HG03066 (cell line): ENCODE measurements around the gene CLPTM1L.
A peak's percentile ranks its signal among the peaks of the same experiment; 100 is the strongest.
"Not testable (repeated sequence)": the region's sequence is repeated elsewhere in the genome, so short reads cannot be mapped to it uniquely, and the experiment has no call there.

Source experiments
- ATAC-seq: cut with Tn5 transposase; IDR thresholded peaks from one replicate; pipeline ENCODE4 v1.9.1; 2021; ENCODE audit warnings: low read depth; ENCODE audit not compliant: unreplicated experiment

The CLPTM1L gene

DNA sequence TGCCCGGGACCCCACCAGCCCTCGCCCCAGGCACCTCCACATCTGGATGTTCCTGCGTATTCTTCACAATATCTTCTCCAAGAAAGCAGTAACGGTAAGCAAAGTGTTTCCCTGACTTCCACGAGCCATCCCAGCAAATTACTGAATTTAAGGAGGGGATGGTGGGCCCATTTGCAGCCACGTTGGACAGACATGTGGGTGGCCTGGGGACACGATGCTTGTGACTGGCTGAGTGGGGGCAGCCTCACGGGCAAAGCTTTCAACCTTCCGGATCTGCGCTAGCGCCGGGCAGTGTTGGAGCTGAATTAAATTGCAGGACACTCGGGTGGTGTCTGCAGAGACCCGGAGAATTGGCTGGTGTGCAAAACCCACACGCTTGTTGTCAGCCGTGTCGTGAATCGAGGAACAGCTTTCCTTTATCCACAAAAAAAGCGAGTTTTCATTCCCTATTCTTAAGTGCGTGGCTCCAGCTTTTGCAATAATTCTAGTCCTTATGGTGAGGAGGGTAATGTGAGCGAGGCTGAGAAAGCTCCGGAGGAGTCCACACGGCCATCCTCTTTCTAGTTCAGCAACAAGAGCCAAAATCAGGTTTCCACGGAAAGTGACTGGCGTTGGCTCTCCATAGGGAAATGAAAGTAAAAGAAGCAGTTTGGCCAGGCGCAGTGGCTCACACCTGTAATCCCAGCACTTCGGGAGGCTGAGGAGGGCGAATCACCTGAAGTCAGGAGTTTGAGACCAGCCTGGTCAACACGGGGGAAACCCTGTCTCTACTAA is 17.5 kb upstream of the CLPTM1L start:
- ATAC-seq, result no peak

DNA sequence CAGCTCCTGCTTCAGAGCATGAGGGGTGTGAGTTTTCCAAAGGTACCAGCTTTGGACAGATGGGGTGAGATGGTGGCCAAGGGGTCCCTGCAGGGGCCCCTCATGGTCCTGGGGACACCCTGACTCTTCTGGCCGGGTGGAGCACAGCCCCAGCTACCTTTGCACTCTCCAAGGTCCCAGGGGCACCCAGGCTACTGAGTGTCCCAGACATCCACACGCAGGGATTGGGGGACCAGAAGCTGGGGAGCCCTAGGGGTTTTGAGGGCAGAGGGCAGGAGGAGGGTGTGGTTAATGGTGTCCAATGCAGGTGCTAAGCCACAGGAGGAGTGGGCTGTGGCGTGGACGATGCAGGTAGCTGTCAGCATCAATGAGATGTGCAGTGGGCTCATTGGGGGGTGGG is 16.0 kb upstream of the CLPTM1L start:
- no peak for ATAC-seq

DNA sequence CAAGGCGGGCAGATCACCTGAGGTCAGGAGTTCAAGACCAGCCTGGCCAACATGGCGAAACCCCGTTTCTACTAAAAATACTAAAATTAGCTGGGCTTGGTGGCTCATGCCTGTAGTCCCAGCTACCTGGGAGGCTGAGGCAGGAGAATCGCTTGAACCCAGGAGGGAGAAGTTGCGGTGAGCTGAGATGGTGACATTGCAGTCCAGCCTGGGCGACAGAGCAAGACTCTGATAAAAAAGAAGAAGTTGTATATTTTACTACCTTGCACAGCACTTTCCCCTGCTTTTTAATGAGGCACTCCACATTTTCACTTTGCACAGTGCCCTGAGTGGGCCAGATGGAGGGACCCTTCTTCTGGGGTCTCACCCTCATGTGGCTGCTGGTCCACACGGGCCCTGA is 15.5 kb upstream of the CLPTM1L start:
- ATAC-seq, result not testable (repeated sequence)

DNA sequence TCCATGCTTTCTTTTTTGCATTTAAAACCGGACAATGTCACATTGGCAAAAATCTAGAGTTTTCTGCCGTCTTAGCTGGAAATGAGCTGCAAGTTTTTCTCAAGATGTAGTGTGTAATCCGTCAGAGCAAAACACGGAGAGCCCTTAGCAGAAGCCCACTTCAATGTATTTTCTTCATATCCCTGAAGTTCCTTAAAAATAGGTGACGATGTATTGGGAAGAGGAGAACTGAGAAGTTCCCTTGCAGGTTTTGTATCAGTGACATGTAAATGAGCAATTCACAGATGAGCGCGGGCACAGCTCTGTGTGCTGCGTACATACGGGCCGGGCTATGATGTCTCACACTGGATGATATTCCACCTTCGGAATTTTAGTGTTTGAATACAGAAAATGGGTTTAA is 14.8 kb upstream of the CLPTM1L start:
- ATAC-seq, result no peak

DNA sequence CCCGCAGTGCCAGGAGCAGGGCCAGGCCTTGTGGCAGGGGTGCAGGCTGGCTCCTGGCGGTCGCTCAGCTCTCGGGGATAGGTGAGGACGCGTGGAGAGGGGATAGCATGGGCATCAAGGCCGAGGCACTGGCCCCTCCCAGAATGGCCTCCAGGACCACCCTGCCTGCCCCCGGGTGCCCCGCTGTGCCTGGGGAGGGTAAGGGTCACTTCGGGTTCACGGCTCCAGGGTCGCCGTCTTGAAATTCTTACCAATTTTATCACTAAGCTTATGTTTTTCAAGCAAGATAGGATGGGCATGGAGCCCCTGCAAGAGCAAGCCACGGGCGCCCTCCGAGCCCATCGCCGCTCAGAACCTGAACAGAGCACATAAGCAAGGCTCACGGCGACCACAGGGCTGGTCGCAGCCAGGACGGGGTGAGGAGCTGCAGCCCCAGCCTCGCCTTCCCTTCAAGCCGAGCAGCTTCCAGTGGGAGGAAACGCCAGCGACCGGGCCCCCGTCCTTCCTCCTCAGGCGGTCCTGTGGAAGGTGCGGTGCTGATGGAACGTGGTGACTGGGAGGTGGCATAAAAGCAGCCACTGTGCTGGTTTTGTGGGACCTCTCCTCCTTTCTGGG is 14.2 kb upstream of the CLPTM1L start:
- no peak for ATAC-seq

DNA sequence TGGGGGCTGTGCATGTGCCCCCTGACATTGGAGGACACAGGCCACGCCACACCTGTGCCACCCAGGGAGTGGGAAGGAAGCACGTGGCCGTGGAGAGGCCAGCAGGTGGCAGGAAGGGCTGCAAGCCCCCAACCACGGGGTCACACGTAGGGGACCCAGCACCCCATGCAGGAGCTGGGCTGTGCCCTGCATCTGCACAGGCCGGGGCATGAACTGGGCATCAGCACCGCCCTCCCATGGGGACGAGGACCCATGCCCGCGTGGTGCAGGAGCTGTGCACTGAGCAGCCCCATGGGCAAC is 13.8 kb upstream of the CLPTM1L start:
- ATAC-seq, result no peak

DNA sequence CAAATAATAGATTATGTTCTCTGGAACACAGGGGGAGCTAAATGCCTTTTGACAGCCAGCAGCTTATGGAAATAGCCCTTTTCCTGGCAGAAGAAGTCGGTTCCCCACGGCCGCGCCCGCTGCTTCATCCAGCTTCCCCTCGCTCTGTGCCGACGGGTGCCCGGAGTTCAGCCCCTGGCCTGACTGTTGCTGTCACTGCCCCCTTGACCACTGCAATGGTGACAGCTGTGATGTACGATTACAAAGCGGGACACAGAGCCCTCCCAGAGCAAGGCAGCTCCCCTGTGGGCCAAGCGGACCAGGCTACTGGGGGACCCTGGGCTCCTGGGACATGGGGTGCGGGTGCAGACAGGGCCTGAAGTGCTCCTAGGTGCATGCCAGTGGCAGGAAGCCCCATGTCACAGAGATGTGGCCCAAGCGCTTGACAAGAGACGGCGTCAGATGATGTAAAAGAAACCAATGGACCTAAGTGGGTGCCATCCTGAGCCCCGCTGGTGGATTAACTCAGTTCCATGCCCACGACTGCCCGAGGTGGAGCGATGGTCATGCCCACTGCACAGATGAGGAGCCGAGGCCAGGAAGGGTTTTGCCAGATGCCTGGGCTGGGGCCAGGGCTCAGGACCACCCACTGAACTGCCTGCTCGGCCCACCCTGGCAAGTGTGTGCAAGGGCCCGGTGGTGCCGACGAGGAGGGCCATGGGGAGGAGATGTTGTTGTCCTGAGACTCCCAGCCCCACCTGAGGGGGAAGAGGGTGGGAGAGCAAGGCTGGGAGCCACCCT is 13.2 kb upstream of the CLPTM1L start:
- no peak for ATAC-seq

DNA sequence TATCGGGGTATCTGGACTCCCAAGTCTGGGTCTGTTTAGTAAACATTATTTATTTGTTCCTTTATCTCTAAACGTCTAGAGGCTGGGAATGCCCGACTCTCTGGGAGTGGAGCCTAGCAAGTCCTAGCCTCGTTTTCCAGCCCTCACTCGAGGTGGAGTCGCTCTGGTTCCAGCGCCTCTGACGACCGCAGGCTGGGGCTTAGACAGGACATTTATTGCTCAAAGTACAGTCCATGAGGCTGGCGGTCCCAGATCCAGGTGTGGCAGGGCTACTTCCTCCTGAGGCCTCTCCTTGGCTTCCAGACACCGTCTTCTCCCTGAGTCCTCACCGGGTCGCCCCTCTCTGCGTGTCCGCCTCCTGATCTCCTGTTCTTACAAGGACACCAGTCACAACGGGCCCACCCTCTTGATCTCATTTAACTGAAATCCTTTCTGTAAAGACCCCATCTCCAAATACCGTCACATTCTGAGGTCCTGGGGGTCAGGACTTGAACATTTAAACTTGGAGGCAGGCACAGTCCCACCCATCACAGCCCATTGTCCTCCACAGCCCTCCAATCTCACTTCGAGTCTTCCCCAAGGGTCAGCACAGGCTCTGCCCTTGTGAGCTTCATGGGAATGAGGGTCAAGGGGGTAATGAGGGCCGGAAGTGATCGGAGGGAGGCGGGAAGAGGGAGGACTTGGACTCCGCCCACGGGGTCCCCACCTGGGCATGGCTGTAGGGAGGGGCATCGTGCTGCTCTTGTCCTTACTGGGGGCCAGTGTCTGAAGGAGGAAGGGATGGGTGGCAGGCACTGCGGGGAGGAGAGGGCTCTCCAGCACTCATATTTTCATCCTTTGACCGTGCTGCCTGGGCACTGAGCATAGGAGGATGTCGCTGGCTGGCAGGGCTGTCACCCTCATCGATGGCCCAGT is 12.2 kb upstream of the CLPTM1L start:
- no peak for ATAC-seq

DNA sequence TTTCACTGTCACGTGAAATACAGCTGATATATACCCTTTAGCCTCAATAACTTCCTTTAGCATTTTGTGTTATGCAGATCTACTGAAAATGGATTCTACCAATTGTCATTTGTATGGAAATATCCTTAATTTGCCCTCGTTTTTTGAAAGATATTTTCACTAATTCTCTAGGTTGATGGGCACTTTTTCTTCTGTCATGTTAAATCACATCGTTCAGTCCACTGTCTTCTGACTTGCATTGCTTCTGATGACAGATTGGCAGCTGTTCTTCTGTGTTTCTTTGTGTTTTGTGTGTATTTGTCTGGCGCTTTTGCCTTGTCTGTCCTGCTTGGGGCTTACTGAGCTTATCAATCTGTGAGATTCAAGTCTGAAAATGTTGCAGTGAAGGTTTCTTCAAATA is 9.7 kb upstream of the CLPTM1L start:
- ATAC-seq, result no peak

DNA sequence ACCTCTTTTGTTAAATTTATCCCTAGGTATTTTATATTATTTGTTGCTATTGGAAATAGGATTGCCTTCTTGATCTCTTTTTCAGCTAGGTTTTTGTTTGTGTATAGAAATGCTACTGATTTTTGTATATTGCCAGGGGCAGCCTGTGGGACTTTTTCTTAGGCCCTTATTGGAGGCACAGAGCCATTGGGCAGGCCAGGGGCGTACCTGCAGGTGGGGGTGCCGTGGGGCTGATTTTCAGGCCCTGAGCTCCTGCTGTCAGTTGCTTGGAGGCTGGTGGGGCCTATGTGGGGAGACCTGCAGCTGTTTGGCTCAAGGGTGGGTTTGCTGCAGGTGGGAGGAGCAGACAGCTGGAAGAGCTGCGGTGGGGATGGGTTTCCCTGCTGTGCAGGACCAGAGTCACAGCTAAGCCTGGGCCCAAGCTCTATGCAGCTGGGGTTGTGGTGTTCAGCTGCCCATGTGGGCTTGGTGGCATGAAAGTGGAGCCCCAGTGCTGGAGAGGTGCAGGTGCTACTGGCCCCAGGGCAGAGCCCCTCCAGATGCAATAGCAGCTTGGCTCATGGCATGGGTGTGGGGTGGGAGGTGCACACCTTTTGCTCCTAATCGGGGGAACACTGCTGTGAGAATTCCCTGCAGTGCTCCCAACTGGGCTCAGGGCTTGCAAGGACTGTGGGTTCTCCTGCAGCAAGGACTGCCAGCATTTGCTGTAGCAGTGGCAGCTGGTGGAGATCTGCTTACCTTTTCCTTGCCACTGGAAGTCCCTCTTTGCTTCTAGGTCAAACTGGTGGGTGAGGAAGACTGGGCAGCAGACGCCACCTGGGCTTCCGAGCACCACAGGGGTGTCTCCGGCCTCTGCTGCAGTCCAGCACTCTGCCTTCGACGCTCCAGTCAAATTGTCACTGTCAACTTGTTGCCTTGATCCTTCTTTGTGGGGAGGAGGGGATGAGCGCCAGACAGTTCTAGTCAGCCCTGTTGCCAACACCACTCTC is 7.6 kb upstream of the CLPTM1L start:
- ATAC-seq, result no peak

DNA sequence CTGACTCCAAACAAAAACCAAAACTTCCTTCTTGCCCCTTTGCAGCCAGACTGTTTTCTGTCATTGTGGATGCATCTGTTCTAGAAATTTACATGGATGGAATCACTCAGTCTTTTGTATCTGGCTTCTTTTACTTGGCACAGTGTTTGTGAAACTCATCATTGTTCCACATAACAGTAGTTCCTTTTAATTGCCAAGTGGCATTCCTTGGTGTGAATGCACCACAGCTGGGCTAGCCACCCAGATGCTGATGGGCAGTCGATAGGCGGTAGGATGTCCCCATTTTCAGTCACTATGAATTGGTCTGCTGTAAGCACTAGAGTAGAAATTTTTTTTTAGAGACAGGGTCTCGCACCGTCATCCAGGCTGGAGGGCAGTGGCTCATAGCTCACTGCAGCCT is 6.3 kb upstream of the CLPTM1L start:
- ATAC-seq, result no peak

DNA sequence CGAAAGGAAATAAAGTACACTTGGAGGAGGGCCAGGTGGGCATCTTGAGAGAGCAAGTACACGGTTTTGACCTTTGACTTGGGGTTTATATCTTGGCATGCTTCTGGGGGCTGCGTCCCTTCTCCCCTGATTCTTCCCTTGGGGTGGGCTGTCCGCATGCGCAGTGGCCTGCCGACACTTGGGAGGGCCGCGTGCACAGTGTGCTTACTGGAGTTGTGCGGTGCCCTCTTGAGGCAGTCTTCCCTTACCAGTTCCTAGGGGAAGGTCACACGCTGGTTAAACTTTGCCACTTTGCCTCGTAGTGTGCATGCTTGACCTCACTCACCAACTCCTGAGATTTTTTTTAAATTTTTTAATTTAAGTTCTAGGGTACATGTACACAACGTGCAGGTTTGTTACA is 4.3 kb upstream of the CLPTM1L start:
- no peak for ATAC-seq

DNA sequence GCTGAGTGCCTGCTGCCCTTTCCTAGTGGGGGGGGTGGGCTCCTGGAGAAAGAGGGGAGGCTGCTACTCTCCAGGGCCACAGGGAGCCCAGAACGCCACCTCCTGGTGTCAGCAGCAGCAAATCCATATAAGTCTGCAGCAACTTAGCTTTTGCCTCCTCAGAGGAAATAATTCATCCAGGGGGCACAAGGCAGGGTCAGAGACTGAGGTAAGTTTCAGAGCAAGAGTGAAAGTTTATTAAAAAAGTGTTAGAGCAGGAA is 4.0 kb upstream of the CLPTM1L start:
- no peak for ATAC-seq

DNA sequence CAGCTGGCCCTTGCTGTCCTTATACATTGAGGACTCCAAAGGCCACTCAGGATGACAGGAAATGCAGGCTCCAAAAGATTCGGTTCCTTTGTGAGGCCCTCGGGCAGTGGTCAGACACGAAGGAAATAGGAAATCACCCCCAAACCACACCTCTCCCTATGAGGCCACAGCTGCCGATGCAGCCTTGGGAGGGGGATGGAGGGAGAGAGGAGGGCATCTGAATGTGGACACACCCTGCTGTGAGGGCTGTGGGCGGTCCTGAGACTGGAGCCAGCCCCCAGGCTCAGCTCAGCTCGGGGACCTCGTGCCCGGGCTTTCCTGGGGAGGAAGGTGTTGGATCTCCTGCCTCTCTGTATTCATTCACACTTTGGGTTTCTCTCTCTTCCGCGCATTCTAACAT is 2.7 kb upstream of the CLPTM1L start:
- no peak for ATAC-seq

DNA sequence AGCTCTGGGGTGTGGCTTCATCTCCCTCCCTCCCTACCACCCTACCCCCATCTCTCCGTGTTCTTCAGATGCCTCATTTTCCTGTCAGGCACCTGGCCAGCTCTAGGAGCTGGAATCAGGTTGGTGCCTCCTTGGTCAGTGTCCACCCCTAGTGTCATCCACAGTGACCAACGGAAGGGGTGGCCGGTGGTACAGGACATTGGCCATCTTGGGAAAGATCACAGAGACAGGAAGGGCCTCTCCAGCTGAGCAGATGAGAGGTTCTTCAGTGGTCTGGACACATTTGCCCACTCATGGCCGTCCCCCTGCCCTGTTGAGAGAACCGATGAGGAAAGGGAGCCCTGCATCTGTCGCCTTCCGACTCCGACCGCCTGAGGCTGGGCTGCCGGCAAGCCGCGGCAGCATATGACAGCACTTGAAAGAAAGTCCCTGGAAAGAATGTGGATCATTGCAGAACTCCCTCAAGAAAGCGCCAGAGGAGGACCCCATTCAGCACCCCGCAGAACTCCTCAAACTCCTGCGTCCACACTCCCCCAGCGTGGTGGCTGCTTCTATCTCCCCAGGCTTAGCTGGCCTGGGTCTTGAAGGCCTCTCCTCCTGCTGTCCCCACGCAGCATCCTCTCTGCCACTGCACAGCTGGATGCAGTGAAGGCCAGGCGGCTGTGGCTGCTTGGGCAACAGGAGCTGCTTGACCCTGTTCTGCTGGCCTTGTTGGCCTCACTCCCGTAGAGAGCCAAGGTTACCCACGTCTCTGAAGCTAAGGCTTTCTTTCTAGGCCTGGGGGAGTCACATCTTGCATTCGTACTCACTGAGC is 1.9 kb upstream of the CLPTM1L start:
- ATAC-seq, result no peak

DNA sequence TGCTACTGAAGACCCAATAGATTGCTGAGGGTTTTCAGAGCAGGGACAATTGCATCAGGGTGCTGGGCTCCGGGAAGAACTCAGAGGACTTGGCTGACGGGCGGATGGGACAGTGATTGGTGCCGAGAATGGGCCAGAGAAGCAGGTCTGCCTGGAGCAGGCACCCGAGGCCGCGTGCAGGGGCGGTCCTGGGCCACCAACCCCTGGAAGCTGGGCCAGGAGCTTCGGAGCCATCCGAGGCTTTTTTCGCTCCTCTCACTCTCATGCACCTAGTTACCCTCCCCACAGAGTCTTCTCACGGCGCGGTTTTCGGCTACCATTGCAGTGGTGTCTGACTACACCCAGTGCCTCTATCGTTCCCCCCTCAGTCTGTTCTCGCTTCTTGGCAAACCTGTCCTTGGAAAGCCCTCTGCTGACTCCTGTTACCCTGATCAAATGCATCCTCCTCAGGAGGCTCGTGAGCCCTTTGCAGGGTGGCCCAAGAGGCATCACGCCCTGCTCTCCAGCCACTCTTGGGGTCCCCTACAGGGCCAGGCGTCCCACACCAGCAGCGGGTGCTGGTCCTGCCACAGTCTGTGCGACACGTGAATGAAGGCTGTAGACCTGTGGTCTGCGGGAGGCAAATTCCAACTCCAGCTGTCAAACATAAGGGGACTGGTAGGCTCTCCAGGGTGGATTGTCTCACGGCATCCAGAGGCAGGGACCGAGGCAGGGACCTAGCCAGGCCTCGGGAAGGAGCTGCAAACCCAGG is 1.2 kb upstream of the CLPTM1L start:
- no peak for ATAC-seq

DNA sequence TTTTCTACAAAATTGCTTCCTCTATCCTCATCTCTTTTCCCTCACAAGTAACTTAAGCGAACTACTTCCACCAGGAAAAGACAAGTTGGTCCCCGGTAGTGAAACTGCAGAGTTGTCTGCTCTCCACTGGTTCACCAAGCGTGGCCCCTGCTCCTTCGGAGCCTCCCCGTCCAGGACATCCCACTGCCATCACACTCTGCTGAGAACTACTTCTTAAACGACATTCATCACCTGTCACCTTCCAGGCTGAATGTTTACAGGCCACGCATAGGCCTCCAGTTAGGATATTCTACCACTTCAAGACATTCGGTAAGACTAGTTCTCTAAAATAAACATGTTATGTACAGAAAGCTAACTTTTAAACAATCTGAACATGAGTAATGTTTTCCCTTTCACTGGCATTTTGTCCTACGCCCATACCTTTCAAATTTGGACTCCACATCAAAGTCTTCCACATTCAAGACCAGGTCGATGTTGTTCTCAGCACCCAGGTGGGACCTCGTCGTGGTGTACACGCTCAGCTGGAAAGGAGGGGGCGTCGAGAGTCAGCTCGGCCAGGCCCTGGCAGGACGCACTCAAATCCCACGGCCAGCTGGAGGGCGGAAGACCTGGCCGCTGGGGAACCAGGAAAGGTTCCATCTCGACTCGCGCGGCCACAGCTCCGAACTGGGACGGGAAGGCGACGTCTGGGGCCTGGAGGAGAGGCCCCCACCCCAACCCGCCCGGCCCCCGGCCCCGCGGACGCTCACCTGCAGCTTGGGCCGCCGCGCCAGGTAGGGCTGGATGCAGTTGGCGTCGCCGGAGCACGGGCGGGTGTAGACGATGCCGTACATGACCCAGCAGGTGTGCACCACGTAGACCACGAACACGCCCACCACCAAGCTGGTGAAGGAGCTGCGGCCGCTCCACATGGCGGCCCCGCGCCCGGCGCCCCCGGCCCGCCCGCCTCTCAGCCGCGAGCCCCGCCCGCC is 683 bp downstream of the CLPTM1L start:
- ATAC-seq, result peak; percentile 25
